ENCODE results near the gene GNS. TPM values are rescaled to one million over a fixed set of nuclear protein-coding genes. Genes with fewer than 3 reads are reported as not detected.

Gene GNS
- total and polyA plus RNA-seq, 5 donors: 33.6 to 105 (median 96.6) TPM

Other genes with a start within 250 kb of the GNS start
- gene RASSF3, start 148.9 kb downstream of the GNS start, total RNA-seq: 100 to 1,000 TPM; 111 to 154 (median 122) TPM
- gene RASSF3, start 148.9 kb downstream of the GNS start, polyA plus RNA-seq: 44.6 TPM
- 1 to 10 TPM; 1.3 to 1.6 (median 1.5) TPM for gene TBC1D30, start 65.2 kb upstream of the GNS start, total RNA-seq
- 0.57 TPM for gene TBC1D30, start 65.2 kb upstream of the GNS start, polyA plus RNA-seq